ENCODE results near the gene RANBP17. TPM values are rescaled to one million over a fixed set of nuclear protein-coding genes. Genes with fewer than 3 reads are reported as not detected.

Gene RANBP17
- total RNA-seq, 1 experiment from 2014 or later, result 6.0 TPM

- Histone ChIP-seq H2AFZ (ENCODE audit: low read length) (no peak overlapping the region), H3K9me2 (replicated peaks; ENCODE audit: low read length) (no peaks in the 10 kb centered on the region), H3K4me2 (ENCODE audit: low read length) (no peak overlapping the region), H3K4me1 (ENCODE audit: insufficient read depth, low read length) (no peaks in the 10 kb centered on the region), H4K20me1 (ENCODE audit: low read length) (peaks cover 3% of the 10 kb centered on the region; the same call in 1 of the 2 replicates), H3K27me3 (ENCODE audit: low read length) (no peaks in the 10 kb centered on the region), H3K4me3 (ENCODE audit: low read length) (no peak overlapping the region), H3K27ac (ENCODE audit: low read length) (no peak overlapping the region), H3K9ac (ENCODE audit: low read length) (no peak overlapping the region), H3K9me3 (ENCODE audit: low read length) (no peaks in the 10 kb centered on the region), H3K36me3 (ENCODE audit: low read depth, low read length) (no peaks in the 10 kb centered on the region), H3K79me2 (ENCODE audit: low read length) (no peaks in the 10 kb centered on the region), H3F3A (ENCODE audit: low read length, unreplicated experiment) (no peaks in the 10 kb centered on the region)
- POLR2A ChIA-PET (ENCODE audit: unreplicated experiment), result no interaction called here
- ATAC-seq (peak; percentile 81), DNase-seq (peak; percentile 60)
- CTCF ChIA-PET, result interaction anchor here (0.5 to 1.0 kb wide), 4 partner anchors 52 to 399 kb away, joined by 3 to 19 read pairs (median 4); no protein-coding TSS in a partner anchor
- intact Hi-C loops (cut with micrococcal nuclease), result loop anchor here (1.0 to 5.0 kb wide), 3 partner anchors 64 to 69 kb away; no protein-coding TSS in a partner anchor
- BruUV-seq (replicated peaks), result no TSS peak
- TF ChIP-seq EZH2phosphoT487 (IDR thresholded peaks at IDR 0.05; ENCODE audit: borderline replicate concordance, low read length) (no peak), CTCF (conservative IDR thresholded peaks at IDR 0.05; ENCODE audit: low read depth, low read length) (peak; percentile 77)
Observed at GRCh38 chr5:171272996-171273970, 411.5 kb downstream of the RANBP17 start.

GRCh38 chr5:171275841-171276544, 414.2 kb downstream of the RANBP17 start:
- Histone ChIP-seq H3K36me3 (ENCODE audit: low read depth, low read length) (no peaks in the 10 kb centered on the region), H3K4me2 (ENCODE audit: low read length) (no peak overlapping the region), H3K4me1 (ENCODE audit: insufficient read depth, low read length) (no peaks in the 10 kb centered on the region), H3K9me2 (replicated peaks; ENCODE audit: low read length) (no peaks in the 10 kb centered on the region), H3K9me3 (ENCODE audit: low read length) (no peaks in the 10 kb centered on the region), H3F3A (ENCODE audit: low read length, unreplicated experiment) (no peaks in the 10 kb centered on the region), H3K27ac (ENCODE audit: low read length) (no peak overlapping the region), H2AFZ (ENCODE audit: low read length) (no peak overlapping the region), H3K27me3 (ENCODE audit: low read length) (no peaks in the 10 kb centered on the region), H4K20me1 (ENCODE audit: low read length) (no peaks in the 10 kb centered on the region), H3K9ac (ENCODE audit: low read length) (no peak overlapping the region), H3K4me3 (ENCODE audit: low read length) (no peak overlapping the region), H3K79me2 (ENCODE audit: low read length) (no peaks in the 10 kb centered on the region)
- TF ChIP-seq EZH2phosphoT487 (IDR thresholded peaks at IDR 0.05; ENCODE audit: borderline replicate concordance, low read length) (no peak), CTCF (conservative IDR thresholded peaks at IDR 0.05; ENCODE audit: low read depth, low read length) (no peak), EZH2 (IDR thresholded peaks at IDR 0.05; ENCODE audit: low read length, unreplicated experiment) (no peak)
- POLR2A ChIA-PET (ENCODE audit: unreplicated experiment), result no interaction called here
- no TSS peak for BruUV-seq (replicated peaks)
- CTCF ChIA-PET, result no interaction called here
- intact Hi-C loops (cut with micrococcal nuclease), result no loop called here
- DNase-seq (no peak), ATAC-seq (no peak)
